ENCODE data around the gene IQGAP2. TPM values are rescaled to one million over a fixed set of nuclear protein-coding genes. Genes with fewer than 3 reads are reported as not detected.
A peak's percentile ranks its signal among the peaks of the same experiment; 100 is the strongest.

Gene IQGAP2
- total RNA-seq, 1 experiment from 2014 or later: 0.59 TPM

DNA sequence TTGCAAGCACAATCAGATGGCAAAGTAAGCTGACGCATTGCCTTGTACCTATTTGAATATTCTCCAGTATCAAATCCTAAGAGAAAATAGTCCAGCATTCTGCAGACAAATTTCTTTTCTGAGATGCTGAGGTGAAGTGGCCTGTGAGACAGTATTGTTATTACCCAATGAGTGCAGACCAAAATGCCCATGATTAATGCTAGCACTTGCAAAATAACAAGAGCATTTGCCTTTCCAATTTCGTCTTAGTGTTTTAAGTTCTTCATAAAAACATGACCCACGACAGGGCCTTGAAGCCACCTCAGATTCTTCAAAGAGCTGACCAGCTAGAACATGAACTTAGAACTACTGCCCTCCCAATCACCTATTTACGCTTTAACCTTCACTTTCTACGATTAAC lies 2.6 kb upstream of the IQGAP2 start:
- H3K4me3 ChIP-seq (ENCODE audit: low read depth in 2 of 2, low read length in 2 of 2): no peak overlapping the region
- TF ChIP-seq, protein P1, sequence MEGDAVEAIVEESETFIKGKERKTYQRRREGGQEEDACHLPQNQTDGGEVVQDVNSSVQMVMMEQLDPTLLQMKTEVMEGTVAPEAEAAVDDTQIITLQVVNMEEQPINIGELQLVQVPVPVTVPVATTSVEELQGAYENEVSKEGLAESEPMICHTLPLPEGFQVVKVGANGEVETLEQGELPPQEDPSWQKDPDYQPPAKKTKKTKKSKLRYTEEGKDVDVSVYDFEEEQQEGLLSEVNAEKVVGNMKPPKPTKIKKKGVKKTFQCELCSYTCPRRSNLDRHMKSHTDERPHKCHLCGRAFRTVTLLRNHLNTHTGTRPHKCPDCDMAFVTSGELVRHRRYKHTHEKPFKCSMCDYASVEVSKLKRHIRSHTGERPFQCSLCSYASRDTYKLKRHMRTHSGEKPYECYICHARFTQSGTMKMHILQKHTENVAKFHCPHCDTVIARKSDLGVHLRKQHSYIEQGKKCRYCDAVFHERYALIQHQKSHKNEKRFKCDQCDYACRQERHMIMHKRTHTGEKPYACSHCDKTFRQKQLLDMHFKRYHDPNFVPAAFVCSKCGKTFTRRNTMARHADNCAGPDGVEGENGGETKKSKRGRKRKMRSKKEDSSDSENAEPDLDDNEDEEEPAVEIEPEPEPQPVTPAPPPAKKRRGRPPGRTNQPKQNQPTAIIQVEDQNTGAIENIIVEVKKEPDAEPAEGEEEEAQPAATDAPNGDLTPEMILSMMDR (IDR thresholded peaks at IDR 0.05): no peak
- TF ChIP-seq SIN3A (IDR thresholded peaks at IDR 0.05; ENCODE audit: borderline replicate concordance, insufficient read depth, low read depth, low read length) (no peak), TCF7L2 (IDR thresholded peaks at IDR 0.05; ENCODE audit: low read depth, low read length) (no peak)
- TF ChIP-seq, protein P2, sequence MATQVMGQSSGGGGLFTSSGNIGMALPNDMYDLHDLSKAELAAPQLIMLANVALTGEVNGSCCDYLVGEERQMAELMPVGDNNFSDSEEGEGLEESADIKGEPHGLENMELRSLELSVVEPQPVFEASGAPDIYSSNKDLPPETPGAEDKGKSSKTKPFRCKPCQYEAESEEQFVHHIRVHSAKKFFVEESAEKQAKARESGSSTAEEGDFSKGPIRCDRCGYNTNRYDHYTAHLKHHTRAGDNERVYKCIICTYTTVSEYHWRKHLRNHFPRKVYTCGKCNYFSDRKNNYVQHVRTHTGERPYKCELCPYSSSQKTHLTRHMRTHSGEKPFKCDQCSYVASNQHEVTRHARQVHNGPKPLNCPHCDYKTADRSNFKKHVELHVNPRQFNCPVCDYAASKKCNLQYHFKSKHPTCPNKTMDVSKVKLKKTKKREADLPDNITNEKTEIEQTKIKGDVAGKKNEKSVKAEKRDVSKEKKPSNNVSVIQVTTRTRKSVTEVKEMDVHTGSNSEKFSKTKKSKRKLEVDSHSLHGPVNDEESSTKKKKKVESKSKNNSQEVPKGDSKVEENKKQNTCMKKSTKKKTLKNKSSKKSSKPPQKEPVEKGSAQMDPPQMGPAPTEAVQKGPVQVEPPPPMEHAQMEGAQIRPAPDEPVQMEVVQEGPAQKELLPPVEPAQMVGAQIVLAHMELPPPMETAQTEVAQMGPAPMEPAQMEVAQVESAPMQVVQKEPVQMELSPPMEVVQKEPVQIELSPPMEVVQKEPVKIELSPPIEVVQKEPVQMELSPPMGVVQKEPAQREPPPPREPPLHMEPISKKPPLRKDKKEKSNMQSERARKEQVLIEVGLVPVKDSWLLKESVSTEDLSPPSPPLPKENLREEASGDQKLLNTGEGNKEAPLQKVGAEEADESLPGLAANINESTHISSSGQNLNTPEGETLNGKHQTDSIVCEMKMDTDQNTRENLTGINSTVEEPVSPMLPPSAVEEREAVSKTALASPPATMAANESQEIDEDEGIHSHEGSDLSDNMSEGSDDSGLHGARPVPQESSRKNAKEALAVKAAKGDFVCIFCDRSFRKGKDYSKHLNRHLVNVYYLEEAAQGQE (IDR thresholded peaks at IDR 0.05; ENCODE audit: insufficient read depth in 1 of 2, low read depth in 2 of 2, low read length in 1 of 2): no peak
- no peaks in the 10 kb centered on the region for H3K9me3 ChIP-seq (ENCODE audit: control insufficient read depth, insufficient read depth, low read depth, low read length)
- no peaks in the 10 kb centered on the region for H3K4me1 ChIP-seq (ENCODE audit: control insufficient read depth, insufficient read depth, low read length)
- POLR2A ChIA-PET: no interaction called here
- intact Hi-C loops (cut with micrococcal nuclease; ENCODE audit: unreplicated experiment) (loop anchor here (10.0 kb wide), 1 partner anchor 184 kb away; no protein-coding TSS in a partner anchor), in situ Hi-C loops (cut with HindIII; ENCODE audit: low pct_unique_long_range_greater_than_20kb, low sequenced_read_pairs) (no loop called here)
- CTCF ChIA-PET: no interaction called here
- ATAC-seq (no peak), DNase-seq (ENCODE audit: low read depth, low spot score) (no peak)
- BruUV-seq (replicated peaks): no TSS peak
- H3K27me3 ChIP-seq (ENCODE audit: control insufficient read depth, insufficient read depth, low read length): peaks cover 47% of the 10 kb centered on the region
- peaks cover 2% of the 10 kb centered on the region; the same call in 1 of the 2 replicates for H3K36me3 ChIP-seq (ENCODE audit: control insufficient read depth, insufficient read depth, low read length)
- no peak overlapping the region for H3K27ac ChIP-seq (ENCODE audit: low read length)

DNA sequence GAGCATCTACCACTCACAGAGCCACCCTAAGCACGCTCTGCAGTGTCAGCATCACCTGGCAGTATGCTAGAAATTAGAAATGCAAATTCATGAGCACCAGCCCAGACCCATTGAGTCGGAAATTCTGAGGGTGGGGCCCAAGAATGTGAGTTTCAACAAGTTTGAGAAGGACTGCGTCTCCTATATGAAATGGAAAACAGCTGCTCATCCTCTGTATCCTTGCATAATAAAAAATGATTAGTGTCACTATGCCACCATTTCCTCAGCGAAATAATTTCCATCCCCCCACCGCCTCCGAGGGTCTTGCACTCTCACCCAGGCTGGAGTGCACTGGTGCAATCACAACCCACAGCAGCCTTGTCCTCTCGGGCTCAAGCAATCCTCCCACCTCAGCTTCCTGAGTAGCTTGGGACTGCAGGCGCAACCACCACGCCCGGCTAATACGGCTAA lies 1.3 kb upstream of the IQGAP2 start:
- TF ChIP-seq, protein P2 (IDR thresholded peaks at IDR 0.05; ENCODE audit: insufficient read depth in 1 of 2, low read depth in 2 of 2, low read length in 1 of 2): no peak
- TF ChIP-seq, protein P1 (IDR thresholded peaks at IDR 0.05): no peak
- TF ChIP-seq TCF7L2 (IDR thresholded peaks at IDR 0.05; ENCODE audit: low read depth, low read length) (no peak), POLR2AphosphoS5 (IDR thresholded peaks at IDR 0.05; ENCODE audit: low read depth, low read length) (no peak), SIN3A (IDR thresholded peaks at IDR 0.05; ENCODE audit: borderline replicate concordance, insufficient read depth, low read depth, low read length) (no peak)
- H3K27ac ChIP-seq (ENCODE audit: low read length): no peak overlapping the region
- no peak for DNase-seq (ENCODE audit: low read depth, low spot score)
- peak overlapping the region in 1 of 2 experiments; percentile 59; a peak in 2 of 4 replicates for H3K4me3 ChIP-seq (ENCODE audit: low read depth in 2 of 2, low read length in 2 of 2)
- ChIA-PET POLR2A (no interaction called here), CTCF (interaction anchor here (0.7 kb wide), 1 partner anchor 614 kb away, joined by 3 read pairs; no protein-coding TSS in a partner anchor)
- no TSS peak for BruUV-seq (replicated peaks)
- no peak for ATAC-seq
- no peaks in the 10 kb centered on the region for H3K9me3 ChIP-seq (ENCODE audit: control insufficient read depth, insufficient read depth, low read depth, low read length)
- intact Hi-C loops (cut with micrococcal nuclease; ENCODE audit: unreplicated experiment): loop anchor here (10.0 kb wide), 1 partner anchor 183 kb away; no protein-coding TSS in a partner anchor
- H3K27me3 ChIP-seq (ENCODE audit: control insufficient read depth, insufficient read depth, low read length): peaks cover 55% of the 10 kb centered on the region
- no peaks in the 10 kb centered on the region for H3K4me1 ChIP-seq (ENCODE audit: control insufficient read depth, insufficient read depth, low read length)
- in situ Hi-C loops (cut with HindIII; ENCODE audit: low pct_unique_long_range_greater_than_20kb, low sequenced_read_pairs): no loop called here
- H3K36me3 ChIP-seq (ENCODE audit: control insufficient read depth, insufficient read depth, low read length): peaks cover 2% of the 10 kb centered on the region; the same call in 1 of the 2 replicates
